ENCODE results near the gene SOS2.
"Not testable (repeated sequence)": the region's sequence is repeated elsewhere in the genome, so short reads cannot be mapped to it uniquely, and the experiment has no call there.

SOS2 gene

DNA sequence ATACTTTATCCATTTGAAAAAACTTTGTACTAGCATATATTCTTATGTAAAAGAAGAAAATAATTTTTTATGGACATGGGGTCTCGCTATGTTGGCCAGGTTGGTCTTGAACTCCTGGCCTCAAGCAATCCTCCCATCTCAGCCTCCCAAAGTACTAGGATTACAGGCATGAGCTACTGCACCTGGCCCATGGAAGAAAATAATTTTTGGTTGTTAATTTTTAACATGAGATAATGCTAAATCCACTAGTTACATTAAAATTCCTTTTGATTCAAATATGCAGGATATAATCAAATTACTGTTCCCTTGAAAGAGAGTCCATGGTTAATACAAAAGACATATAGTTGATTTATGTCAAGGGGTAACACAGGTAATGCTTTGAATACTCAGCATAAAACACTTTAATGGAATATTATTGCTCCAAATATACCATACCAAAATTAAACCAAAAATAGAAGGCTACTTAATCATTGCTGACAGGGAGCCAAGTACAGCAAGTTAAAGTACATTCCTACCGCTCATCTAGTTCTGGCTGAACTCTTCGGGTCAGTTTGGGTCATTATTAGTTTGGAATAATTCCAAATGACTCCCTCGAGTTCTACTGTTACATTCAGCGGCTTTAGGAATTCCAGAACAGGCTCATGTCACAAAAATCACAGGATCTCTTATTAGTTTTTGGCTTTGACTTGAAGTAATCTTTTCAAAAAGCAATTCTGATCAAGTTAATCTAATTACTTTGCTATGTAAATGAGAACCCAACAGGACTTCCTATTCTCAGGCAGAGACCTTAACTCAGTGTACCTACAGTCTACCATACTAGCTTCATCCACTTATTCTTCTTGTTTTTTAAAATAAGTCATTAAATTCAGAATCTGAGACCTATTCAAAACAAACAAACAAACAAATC is 6.1 kb downstream of the SOS2 start:
- DNase-seq, result no peak

DNA sequence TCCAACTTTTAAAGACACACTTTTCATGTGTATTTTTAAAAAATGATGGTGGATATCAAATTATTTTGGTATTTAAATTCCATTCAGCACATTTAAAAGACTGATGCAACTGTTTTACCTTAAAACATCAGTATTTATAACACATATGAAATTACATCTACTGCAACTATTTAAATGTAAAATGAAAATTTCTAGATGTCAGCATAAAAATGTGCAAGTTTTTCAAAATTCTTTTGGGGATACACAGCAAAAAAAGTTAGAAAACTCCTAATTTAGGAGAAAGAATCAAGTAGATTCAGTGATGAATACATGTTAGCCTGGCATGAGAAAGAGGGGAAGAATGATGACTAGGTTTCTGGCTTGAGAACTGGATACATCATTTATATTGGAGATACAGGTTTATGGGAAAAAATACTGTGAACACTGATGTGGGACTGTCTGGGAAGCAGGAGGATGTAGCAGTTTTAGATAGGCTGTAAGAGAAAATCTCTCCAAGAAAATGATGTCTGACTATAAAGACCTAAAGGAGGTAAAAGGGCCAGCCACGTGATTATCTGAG is 9.2 kb downstream of the SOS2 start:
- DNase-seq, result no peak

DNA sequence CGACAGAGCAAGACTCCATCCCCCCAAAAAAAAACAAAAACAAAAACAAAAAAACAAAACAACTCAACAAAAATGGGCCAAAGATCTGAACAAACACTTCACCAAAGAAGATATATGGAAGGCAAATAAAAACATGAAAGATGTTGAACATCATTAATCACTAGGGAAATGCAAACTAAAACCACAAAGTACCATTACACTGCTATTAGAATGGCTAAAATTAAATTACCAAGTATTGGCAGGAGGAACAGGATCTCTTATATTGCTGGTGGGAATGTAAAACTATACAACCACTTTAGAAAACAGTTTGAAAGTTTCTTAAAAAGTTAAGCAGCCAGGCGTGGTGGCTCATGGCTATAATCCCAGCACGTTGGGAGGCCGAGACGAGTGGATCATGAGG is 12.9 kb downstream of the SOS2 start:
- no peak for DNase-seq

DNA sequence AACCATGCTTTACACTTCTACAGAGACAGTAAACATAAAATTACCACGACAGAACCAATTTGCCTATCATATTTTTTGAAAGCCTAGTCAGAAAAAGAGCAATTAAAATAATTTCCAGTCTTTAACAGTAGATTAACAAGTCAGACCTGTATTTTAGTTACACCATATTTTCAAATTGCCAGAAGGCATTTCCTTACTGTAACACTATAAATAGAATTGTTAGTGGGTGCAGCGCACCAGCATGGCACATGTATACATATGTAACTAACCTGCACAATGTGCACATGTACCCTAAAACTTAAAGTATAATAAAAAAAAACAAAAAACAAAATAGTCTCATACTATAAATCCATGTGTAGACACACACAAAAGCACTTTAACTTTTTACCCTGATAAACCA is 16.0 kb downstream of the SOS2 start:
- no peak for DNase-seq

DNA sequence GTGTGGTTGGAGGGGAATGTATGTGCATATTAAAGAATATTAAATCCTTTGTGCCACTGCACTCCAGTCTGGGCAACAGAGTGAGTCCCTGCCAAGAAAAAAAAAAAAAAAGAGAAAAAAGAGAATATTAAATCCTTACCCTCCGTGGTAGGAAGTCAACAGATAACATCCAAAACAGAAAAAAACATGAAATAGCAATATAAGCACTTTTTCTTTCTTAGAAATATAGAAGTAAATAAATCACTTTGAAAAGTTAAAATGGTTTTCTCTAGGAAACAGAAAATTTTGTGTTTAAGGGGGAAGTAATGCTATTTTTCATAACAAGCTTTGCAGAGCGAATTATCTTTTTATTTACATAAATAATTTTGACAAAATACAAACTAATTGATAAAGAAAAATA is 17.6 kb downstream of the SOS2 start:
- no peak for DNase-seq

DNA sequence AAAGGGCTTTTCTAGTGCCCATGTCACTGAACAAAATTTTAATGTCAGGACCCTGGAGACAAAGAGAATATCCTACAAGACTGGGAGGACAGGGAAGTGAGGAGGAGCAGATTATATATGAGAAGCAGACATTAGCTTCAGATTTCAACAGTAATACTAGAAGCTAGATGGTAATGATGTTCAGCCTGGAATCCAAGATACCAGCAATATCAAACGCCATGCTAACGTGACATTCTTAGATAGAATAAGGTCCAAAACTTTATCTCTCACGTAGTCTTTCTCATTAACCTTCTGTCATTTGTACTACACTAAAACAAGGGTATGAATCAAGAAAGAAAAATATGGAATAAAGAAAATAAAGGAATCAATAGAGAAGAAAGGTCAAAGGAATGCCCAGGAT is 18.7 kb downstream of the SOS2 start:
- no peak for DNase-seq

DNA sequence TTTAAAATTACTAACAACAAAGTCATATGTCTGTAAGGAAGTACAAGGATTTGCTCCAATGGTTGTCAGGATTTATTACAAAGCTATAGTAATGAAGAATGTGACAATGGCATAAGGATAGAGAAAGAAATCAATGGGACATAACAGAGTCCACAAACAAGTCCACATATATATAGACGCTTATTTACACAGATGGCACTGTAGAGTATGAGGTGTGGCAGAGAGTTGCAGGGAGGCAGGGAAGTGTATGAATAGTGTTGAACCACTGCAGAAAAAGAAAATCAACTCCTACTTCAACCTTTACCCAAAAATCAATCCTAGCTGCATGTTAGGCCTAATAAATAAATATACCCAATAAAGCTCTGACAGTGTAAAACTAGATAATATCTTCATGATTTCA is 21.3 kb downstream of the SOS2 start:
- no peak for DNase-seq

DNA sequence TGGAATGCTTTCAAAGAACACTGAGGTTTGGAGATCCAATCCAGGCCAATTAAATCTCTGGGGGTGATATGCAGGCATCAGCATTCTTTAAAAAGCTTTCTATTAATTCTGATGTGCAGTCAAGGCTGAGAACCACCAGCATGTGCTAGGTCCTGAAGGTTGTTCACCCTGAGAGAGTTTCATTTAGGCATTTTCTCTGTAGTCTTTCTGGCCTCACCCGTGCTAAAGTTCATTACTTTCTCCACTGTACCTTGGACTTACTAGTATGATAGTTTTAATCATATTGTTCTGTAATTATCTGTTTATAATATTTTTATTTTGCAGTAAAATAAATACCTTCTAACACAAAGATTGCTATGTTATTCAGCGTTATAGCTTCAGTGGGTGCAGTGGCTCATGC is 32.9 kb downstream of the SOS2 start:
- no peak for DNase-seq

DNA sequence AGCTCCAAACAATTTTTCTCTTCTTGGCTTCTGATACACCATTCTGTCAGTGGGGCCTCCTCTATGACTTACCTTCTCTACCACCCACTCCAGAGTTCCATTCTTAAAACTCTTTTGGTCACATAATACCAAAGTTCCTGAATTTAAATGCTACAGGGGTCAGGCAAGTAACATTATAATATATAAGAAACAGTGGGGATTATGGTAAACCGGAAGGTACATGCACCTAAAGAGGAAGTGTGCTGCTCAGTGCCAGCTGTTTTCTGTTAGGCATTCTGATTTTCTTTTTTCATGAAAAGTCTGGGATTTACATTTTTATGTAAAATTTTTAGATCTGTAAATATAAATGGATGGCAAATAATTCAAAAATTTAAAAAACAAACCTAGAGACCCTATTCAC is 39.9 kb downstream of the SOS2 start:
- DNase-seq, result no peak

DNA sequence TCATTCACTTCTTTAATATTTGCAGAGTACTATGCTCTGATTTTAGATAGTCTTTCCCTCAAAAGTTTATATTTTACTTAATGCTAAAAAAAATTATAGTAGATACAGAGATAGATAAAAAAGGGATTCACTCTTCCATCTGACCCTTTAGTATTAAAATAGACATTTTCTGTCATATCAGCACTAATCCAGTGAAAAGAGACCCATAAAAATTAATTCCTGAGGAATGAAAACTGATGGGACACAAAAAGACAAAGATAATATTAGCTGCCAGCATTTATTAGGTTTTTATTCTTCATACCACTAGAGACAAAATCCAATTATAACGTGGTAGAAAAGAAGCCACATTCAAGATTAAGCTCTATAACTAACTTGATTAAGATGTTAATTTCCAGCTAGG is 45.3 kb downstream of the SOS2 start:
- DNase-seq, result no peak

DNA sequence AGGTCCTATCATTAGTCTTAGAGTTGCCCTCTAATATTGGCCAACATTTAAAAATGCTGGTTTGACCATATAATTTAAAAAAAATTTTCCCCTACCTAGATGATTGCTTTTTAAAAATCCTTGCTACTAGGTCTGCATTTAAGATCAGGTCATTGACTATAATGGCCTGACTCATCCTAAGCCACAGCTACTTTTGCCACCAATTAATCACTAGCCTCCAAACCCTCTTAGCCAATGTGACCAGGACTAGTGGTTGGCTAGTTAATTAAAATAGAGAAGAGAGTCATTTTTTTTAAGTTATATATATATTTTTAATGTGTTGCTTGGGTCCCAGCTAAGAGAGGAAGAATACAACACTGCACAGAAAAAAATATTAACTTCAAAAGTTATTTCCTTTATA is 57.5 kb downstream of the SOS2 start:
- no peak for DNase-seq

DNA sequence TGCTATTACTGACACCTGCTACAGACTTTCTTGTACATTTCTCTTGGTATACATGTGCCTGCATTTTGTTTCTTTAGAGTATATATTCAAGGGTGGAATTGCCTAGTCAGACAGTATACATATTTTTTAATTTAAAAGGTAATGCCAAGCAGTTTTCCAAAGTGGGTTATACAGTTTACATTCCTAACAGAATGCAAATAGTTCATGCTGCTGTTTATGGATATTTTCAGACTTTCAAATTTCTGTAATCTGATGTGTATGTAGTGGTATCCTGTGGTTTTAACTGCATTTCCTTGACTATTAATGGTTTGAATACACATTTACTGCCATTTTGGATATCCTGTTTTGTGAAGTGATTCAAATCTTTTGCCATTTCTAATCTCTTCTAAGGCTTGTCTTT is 59.5 kb downstream of the SOS2 start:
- DNase-seq, result no peak

DNA sequence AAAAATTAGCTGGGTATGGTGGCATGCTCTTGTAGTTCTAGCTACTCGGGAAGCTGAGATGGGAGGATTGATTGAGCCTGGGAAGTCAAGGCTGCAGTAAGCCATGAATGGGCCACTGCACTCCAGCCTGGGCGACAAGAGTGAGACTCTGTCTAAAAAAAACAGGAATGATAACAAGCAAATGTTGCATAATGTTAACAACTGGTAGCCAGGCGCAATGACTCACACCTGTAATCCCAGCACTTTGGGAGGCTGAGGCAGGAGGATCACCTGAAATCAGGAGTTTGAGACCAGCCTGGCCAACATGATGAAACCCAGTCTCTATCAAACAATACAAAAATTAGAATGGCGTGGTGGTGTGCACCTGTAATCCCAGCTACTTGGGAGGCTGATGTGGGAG is 64.0 kb downstream of the SOS2 start:
- DNase-seq, result not testable (repeated sequence)

DNA sequence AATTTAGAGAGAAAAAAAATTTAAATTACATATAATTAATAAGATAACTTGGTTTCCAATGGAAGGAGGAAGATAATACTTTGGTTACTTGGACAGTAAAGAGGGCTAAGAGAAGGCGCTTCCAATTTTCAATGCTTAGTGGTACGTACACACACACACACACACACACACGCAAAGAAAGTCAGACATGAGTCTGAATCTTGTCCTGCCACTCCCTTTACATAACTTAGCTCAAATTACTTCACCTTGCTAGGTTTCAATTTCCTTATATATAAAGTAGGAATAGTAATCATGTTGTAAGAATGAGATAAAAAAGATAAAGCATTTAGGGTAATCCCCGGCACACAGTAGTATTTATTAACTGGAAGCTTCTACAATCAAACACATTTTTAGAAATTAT is 75.3 kb downstream of the SOS2 start:
- no peak for DNase-seq

DNA sequence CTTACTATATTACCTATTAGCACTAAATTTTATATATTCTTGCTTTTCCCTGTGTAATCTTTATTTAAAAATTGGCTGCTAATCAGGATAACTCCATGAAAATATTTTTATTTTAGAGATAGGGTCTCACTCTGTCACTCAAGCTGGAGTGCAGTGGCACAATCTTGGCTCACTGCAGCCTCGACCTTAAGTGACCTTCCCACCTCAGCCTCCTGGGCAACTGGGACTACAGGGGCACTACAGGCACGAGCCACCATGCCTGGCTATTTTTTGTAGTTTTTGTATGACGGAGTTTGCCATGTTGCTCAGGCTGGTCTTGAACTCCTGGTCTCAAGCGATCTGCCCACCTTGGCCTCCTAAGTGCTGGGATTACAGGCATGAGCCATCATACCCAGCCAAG is 82.6 kb downstream of the SOS2 start:
- DNase-seq, result no peak

DNA sequence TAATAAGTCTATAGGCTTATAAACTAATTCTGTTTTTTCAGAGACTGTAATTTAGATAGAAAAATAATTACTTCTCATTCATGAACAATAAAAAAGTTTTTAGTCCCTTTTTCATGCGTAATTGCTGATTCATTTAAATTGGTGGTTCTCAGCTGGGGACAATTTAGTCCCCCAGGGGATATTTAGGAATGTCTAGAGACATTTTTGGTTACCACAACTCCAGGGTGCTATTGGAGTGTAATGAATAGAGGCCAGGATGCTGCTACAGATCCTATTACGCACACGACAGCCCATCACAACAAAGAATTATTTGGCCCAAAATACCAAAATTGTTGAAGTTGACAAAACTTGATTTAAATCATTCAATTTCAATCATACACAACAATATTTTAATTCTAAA is 92.2 kb downstream of the SOS2 start:
- DNase-seq, result no peak

DNA sequence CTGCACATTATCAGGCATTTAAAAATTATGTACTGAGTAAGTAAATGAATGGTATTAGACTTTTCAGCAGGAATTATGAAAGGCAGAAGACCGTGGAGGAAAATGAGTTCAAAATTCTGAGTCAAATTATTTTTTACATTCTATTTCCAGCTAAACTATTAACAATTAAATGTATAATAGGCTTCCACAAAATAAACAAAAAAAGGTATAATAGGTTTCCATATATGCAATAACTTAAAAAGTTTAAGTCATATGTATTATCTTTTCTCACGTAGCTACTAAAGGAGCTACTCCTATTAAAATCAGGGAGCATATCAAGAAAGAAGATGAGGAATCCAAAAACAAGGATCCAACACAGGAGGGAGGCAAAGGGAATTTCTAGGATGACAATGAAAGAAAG is 103.6 kb downstream of the SOS2 start:
- DNase-seq, result no peak

DNA sequence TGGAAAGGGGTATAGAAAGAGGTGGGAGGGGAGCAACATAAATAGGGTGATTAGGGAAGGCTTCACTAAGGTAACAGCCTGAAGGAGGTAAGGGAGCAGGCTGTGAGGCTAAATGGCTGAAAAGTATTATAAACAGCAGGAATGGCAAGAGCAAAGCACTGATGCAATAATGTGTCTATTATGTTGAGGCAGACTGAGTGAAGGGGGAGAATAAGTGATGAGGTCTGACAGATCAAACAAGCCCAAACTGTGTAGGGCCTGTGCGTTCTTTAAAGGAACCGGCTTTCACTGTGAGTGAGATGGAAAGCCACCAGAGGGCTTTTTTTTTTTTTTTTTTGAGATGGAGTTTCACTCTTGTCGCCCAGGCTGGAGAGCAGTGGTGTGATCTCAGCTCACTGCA is 108.3 kb downstream of the SOS2 start:
- DNase-seq, result no peak

DNA sequence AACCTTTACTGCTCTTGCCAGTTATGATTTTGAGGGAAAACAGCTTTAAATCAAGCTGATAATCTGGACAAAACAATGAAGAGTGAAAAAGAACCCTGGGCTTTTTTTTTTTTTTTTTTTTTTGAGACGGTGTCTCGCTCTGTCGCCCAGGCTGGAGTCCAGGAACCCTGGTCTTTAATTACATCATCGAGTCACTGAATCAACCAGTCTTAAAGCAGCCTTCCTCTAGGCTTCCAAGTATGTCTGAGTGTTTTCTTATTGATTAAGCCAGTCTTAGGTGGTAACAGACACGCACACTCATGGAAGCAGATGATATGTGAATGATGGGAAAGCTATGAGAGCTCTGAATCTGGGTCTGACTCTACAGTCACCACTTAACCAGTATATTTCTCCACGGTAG is 109.1 kb downstream of the SOS2 start:
- DNase-seq, result no peak

DNA sequence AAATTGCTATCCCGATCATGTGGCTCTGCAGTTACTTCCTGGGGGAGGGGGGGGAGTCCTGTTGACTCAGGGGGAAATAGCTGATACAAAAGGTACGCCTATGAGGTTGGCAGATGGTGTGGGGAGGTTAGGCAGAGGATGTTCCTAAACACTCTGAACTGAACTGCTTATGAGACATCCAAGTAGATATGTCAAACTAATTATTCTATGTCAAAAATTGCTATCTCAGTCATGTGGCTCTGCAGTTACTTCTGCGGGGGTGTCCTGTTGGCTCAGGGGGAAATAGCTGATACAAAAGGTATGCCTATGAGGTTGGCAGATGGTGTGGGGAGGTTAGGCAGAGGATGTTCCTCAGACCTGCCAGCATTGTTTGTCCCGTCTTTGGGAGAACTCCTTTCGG is 109.9 kb downstream of the SOS2 start:
- no peak for DNase-seq

DNA sequence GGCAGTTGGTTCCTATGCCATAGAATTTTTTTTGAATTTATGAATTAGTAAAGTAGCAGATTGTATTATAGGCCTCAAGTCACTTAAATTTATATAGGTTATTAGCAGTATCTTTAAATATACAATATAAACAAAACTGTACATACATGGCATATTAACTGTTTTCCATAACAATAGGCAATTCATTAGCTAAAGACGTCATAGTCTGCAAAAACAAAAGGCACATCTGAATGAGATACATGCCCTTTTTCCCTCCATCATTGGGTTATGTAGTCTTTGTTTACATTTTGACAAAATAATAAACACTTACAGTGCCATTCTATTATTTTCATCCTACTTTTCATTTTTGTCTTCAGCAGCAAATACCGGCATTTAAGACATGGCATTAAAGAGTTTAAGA is 113.9 kb downstream of the SOS2 start:
- no peak for DNase-seq

DNA sequence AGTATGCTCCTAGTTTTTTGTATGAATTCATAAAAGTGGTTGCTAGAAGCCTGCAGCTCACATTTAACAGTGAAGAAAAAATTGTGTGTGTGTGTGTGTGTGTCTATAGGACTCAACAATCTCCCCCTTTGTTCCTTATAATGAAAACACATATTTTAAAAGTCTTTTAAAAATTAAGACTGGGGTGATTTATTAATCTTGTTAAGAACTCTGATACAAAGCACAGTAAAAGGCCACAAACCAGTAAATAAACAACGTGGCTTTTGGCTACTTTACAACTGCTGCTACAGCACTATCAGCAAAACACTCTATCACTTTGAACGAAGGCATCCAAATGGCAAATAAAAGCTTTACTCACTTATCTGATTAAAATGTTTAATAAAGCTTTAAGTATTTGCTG is 114.4 kb downstream of the SOS2 start:
- DNase-seq, result no peak

DNA sequence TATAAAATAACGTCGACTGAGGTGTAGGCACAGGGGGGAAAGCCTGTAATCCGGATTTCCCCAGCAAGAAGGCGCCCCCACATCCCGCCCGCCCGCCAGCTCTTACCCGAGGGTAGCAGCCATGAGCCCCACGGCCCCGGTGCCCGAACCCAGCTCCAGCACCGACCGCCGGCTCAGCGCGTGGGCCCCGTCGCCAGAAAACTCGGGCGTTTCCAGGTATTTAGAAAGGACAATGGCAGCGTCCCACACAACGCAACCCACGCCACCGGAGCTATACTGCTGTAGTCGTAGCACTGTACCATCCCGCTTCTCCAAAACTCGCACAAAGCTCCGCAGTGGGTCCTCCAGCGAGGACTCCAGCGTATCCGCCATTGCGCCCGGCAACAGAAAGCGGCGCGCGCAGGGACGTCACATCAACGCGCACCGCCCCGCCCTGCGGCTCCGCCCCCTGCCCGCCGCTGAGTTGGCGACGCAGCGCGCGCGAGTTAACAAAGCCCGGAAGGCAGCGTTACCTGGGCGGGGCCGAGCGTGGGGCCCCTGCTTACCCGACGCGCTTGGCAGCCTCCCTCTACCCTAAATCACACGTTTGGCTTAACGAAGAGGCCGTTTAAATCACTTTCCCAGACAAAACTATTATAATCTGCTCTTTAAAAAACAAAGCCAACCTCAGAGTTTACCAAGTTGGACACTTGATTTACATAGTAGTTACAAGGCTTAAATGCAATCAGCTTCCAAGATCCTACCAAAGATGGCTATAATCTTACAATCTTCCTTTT is 115.0 kb downstream of the SOS2 start, which contains the start of gene VCPKMT:
TSS of gene VCPKMT (minus strand) at position 392 of the 776 bp plus-strand sequence. CDS start at position 372, 20 bp downstream.
- peak; percentile 93 for DNase-seq

Measured in RPMI8226 (cell line).